Fibroblast of skin of abdomen (primary cell): ENCODE data around the gene SLC43A1.
"Not testable (repeated sequence)": the region's sequence is repeated elsewhere in the genome, so short reads cannot be mapped to it uniquely, and the experiment has no call there.

Source experiments
- DNase-seq: peaks from one replicate; pipeline ENCODE4 v3.0.0-alpha.2; 2013

Gene SLC43A1

DNA sequence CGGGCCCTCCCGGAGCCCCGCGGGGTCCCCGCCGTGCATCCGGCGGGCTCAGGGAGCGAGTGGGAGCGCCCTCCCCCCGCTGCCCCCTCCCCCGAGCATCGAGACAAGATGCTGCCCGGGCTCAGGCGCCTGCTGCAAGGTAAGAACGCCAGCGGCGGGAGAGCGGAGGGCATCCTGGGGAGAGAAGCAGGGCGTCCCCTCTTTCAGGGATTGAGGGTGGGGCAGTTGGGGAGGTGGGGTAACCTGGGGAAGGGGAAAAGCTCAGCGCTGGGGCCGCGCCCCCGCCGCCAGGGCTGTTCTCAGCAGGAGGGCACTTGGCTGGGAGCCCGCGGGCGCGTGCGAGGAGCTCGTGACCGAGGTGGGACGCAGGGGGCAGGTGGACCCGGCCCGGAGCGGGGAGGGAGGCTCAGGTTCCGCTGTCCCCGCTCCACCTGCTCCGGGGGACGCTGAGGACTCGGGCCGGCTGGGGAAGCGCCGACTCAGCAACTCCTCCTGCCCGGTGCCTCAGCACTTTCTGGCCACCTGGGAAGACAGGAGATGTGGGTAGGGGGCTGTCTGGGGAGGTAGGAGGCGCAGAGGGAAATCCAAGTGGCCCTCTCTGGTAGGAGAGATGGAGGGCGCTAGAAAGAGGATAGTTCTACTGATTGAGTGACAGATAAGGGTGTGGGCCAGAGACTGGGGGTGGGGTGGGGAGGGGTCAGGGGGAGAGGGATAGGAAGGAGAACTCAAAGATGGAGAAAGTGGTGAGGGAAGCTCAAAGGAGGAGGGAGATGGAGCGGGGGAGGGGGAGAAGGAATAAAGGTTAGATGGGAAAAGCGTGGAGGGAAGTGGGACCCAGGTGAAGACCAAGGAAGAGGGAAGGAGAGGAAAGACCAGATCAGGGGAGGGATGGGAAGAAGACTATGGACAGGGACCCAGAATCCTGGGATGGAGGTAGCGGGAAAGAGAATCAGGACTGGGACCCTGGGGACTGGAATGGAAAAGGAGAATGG, 54.4 kb downstream of the SLC43A1 start:
- no peak for DNase-seq

DNA sequence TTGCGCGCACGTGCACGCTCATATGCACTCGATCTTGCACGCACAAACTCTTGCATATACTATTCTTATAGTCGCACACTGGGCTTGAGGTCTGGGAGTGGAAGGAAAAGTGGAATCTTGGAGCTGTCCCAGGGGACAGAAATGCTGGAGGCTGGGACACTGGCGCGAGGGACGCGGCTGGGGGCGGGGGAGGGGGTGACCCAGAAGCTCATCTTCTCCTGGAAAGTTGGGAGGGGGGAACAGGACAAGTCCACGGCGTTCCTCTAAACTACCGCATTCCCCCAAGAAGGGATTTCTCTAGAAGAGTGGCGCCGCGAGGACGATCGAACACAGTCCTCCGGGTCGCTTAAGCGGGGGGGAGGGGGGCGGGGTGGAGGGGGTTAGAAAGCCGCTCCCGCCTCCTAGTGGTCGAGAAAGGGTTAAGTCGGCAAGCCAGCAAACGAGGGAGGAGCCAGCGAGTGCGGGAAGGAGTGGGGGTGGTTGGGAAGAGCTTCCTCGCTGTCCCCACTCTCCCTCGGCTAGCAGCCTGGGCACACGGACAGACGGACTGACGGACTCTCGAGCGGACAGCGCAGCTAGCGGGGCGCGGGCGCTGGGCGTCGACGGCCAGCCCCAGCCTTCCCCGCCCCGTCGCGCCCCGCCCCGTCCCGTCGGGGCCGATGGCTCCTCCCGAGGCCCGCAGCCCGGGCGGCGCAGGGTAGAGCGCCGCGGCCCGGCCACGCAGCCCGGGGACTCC, 55.3 kb downstream of the SLC43A1 start, which contains the start of gene RTN4RL2:
Gene RTN4RL2, plus strand, starts transcription at position 507 of the 736 bp plus-strand sequence. CDS start 338 bp downstream, outside the sequence.
- peak; percentile 61 for DNase-seq

DNA sequence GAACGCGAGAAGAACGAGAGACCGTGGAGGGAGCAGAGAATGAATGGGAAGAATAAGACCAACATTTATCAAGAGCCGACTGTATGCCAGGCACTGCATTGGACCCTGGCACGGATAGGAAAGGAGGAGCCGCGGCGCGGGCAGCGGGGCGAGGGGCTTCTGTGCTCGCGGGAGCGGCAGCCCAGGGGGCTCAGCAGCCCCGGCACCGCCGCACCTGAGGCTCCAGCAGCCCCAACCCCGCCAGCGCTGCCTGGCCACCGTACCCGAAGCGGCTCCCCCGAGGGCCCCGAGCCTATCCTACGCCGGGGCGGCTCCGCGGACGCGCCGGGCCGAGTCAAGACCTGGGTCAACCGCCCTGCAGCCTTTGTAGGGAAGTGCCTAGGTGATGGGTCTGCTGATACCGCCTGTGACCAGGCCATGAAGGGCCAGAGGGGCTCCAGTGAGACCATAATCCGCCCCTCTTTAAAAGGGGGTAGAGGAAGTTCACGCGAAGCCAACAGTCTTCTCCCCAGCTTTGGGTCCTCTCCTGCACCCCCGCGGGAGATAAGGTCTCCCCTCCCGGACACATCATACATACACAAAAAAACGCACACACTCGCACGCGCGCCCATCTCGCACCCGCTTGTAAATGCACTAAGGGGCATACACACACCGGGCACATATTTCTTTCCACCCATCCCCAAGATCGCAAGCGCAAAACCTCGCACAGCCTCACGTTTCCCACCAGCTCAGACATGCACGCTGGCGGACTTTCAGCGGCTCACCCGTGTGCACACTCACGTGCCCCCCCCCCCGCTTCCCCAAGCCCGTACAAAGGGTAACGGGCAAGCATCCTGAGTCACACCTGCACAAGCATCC, 56.1 kb downstream of the SLC43A1 start:
- no peak for DNase-seq

DNA sequence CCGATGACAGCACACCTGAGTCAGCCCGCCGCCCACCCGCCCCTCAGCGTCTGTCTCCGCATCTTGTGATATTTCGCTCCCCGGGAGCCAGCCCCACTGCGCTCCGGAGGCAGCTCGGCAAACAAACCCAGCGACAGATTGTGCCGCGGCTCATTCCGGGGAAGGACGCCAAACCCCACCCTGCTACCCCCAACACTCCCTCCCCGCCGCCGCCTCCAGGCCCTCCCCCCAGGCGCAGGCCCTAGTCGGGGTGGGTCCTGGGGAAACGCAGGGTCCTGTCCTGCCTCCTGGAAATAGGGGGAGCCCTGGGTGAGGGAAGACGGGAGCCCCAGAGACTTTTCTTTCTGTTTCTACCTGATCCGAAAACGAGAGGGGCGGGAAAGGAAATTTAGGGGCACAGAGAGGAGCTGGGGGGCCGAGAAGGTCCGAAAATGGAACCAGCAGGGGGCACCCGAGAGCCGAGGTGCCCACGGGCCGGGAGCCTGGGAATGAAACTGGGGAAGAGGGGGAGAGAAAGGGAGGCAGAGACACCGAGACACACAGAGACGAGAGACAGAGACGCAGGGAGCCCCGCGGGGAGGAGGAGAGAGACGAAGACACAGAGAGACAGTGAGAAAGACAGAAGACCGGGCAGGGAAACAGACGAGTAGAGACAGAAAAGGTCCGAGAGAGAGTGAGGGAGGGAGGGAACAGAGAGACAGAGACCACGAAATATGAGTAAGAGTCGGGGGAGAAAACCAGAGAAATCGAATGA, 56.9 kb downstream of the SLC43A1 start:
- peak; percentile 24 for DNase-seq

DNA sequence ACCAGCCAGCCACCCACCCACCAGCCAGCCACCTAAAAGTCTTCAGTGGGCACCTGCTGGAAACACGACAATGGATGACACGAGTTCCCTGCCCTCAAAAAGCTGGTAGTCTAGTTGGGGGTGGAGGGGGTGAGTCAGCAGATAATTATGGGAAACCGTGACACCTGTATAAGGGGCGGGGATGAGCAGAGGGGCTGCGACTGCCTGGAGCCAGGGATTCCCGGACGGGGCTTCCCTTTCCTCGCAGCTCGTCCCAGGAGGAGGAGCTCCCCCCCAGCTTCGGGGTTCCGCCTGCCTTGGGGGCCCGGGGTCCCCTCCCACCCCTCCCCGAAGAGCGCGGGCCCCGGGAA, 57.5 kb downstream of the SLC43A1 start:
- DNase-seq, result no peak

DNA sequence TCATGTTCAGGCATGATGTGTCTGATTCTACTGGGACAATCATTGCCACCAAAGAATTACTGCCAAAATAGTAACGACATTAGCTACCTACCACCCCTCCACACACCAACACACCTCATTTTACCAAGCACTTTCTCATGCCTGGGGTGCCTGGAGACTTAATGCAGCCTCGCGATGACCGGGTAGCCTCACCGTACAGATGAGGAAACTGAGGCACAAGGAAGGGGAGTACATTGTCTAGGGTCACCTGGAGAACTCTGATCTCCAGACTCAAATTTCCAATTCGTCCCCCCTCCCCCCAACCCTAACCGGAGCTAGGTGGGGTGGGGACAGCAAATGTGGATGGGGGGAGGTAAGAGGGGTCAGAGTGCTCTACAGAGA, 57.9 kb downstream of the SLC43A1 start:
- DNase-seq, result no peak

DNA sequence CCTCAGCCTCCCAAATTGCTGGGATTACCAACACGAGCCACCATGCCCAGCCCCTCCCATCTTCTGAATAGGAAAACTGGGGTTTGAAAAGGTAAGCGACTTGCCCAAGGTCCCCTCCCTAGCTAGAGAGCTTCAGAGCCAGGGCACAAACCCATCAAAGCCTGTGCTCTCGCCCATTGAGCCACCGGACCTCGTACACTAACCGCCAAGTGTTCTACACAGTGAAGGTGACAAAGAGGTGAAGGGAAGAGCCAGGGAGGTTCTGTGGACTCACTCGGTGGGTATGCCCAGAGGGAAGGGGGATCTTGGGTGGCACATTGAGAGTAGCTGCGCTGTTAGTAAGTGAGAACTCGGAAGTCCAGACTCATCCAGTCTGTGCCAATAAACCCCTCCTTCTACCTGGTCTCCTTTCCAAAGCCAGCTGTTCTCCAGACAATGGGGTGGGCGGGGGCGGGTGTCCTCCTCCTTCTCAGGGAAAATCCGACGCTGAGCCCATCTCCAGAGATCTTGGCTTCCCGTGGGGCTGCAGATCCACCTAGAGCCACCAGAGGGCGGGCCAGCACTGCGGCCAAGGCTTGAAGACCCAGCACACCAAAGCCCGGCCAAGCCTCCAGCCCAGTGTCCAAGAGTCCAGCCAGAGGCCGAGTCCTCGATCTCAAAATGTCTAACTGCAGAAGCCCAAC, 58.4 kb downstream of the SLC43A1 start:
- DNase-seq, result peak; percentile 65

DNA sequence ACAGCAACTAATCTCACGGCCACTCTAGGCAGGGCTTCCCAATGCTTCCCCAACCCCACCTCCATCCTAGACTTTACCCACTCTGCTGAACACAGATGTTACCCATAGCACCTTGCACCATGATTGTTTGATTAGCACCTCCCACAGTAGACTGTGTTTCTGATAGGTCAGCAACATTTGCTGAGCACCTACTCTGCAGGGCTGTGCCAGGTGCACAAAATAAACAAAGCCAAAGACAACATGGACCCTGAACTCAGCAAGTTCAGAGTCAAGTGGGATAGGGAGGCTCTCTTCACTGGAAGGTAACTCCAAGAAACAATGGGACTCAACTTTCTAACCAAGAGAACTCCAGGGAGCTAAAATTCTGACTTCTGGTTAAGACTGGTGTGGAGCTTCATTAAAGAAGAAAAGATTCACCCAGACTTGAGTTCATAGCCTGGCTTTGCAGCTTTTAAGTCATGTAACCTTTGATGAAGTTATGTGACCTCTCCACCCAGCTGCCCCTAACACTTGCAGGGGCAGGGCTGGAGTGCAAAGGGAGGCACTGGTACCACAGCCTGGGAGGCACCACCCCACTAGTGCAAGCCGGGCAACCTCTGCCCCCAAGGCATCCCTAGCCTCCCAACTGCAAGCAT, 61.8 kb downstream of the SLC43A1 start:
- no peak for DNase-seq

DNA sequence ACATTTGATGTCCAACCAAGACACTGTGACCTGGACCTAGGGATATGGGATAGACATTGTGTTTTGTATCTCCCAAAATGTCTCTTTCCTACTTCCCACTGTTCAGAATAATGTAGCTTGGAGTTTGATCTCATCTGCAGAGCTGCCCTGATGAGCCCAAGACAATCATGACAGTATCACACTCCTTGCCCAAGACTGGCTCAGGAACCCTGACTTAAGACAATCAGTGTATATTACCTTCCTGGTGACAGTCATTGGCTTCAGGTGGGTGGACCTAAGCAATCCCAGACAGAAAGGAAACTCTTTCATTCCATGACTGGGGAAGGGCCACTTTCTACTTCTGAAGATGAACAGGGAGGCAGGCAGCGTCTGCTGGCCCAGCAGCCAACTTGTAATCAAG, 69.4 kb downstream of the SLC43A1 start:
- no peak for DNase-seq

DNA sequence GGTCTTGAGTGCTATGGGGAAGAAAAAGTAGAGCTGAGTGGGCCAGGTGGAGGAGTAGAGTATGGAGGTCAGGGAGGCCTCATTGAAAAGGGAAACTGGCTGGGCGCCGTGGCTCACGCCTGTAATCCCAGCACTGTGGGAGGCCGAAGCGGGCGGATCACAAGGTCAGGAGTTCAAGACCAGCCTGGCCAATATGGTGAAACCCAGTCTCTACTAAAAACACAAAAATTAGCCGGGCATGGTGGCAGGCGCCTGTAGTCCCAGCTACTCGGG, 70.4 kb downstream of the SLC43A1 start:
- not testable (repeated sequence) for DNase-seq

DNA sequence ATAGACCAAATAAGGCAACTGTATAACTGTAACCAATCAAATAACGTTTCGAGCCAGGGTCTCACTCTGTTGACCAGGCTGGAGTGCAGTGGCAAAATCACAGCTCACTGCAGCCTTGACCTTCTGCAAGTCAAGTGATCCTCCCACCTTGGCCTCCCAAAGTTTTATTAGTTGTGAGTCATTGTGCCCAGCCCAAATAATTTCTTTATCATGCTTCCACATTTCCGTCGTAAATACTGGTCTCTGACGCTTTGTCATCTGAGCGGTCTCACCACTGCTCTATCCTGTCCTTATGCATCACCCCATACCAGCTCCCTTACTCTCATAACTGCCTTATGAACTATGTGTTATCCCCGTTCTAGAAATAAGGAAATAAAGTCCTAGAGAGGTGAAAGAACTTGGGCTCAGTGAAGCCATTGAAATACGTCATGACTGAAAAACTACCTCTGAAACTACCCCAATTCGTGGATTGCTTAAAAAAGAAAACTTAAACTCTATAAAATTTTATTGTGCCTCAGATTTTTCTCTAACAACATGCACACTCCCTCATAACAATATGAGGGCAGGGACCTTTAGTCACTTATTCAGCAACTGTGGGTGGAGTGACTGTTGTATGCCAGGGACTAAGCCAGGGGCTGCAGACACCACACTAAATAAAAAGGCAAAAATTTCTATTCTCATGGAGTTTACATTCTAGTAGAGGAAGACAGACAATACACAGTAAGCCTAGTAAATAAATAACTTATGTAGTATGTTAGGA, 71.0 kb downstream of the SLC43A1 start:
- no peak for DNase-seq

DNA sequence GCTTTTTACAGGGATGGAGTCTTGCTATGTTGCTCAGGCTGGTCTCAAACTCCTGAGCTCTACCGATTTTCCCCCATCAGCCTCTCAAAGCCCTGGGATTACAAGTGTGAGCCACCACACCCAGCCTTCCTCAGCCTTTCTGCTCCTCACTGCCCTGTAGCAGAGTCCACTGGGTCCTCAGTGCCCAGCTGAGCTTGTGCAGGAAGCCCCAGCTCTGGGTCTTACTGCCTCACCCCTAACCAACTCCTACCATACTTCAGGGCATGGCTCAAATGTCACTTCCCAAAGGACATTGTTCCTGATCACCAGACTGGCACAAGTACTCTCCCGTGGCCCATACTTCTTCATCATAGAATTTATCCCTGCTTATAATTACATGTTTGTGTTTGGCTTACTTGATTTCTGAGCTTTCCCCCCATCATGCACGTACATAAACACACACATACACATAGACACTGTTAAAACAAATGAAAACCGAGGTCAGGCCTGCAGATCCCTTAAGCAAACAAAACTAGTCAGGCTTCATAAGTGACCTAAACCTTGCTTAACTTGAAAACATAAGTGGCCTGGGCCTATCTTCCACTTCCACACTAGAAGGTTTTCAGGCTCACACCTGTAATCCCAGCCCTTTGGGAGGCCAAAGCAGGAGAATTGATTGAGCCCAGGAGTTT, 74.6 kb downstream of the SLC43A1 start:
- DNase-seq, result no peak

DNA sequence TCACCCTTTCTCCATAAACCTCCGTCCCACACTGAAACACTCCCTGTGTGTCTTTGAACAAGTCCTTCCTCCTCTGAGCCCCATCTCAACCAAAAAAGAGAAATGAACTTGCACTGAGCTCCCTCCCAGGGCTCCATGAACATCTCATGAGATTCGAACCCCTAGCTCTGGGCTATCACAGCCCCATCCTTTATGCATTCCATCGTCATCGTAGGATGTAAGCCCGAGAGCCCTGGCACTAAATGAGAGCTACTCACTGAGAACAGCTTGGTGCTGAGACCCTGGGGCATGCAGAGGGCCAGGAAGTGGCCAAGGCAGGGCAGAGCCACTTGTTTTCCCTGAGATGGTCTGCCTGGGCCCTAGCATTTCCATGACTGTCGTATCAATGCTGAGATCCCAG, 75.7 kb downstream of the SLC43A1 start:
- no peak for DNase-seq

DNA sequence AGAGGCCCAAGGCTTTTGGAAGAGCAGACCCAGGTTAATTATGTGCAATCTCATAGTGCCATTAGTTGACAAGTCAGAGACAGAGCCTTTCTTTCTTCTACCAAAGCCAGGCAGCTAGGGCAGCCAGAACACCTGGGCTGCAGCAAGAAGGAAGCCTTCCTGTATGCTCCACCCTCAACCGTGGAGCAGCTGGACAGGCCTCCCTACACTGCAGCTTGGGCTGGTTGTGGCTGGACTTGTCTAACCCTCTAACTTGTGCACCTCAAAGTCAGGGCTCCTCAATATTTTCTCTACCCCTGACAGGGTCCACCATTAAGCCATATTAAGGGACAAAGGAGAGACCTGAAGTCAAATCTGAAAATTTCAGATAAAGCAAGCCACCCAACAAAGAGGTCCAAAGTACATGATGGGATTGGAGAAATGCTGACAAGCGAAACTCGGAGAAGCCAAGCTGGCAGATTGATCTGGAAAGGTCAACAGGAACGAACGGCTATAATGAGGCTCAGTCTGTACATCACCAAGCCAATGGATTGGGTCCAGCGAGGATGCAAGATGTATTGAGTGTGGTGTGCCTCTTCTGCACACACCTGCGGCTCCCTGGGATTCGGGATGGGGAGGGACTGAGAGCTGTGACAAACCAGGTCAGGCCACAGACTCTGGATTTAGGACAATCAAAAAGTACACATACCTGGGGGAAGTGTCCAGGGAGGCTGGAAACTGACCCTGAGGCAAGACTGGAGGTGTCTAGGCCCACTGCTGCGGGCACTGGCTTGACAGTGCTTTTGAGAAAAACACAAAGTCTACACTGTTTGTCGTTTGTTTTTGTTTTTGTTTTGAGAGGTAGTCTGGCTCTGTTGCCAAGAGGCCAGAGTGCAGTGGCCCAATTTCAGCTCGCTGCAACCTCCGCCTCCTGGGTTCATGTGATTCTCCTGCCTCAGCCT, 76.9 kb downstream of the SLC43A1 start:
- DNase-seq, result no peak

DNA sequence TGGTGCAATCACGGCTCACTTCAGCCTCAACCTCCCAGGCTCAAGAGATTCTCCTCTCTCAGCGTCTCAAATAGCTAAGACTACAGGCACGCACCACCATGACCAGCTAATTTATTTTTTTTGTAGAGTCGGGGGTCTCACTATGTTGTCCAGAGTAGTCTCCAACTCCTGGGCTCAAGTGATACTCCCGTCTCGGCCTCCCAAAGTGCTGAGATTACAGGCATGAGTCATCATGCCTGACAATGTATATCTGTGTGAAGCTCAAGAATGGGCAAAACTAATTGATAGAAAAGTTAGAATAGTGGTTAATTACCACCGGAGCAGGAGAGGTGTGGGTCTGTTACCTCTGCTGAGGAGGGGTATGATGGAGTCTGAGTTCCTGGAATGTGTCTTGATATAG, 79.5 kb downstream of the SLC43A1 start:
- DNase-seq, result no peak

DNA sequence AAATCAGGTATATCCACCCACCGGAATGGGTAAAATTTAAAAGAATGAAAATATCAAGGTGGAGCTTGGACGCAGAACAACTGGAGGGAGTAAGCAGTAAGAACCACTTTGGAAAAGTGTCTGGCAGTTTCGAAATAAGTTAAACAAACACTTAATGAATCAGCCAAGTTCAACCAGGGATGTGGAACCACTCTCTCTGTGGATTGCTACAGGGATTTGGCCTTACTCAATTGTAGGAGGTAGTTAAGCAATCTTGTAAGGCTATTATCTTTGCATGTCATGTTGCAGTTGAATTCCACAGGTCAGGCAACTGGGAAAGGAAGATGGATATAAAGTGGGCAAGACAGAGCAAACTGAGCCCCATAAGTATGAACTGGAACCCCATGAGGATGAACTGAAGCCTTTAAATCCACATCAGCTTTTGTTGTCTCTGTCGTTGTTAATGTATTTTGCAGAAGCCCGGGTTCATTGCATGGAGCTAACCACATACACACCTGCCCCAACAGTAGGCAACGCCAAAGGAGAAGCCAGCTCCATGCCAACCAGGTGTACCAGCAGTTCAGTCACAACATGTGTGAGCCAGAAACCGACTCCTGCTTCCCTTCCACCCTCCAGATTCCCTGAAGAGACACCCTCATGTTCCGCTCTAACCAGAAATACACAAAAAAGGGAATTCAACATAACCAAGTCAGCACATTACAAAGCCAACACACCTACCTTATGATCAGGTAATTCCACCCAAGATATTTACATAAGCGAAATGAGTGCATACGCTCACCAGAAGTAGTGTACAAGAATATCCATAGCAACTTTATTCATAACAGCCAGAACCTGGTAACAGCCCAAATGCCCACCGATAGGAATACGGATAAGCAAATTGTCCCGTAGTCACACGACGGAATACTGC, 80.6 kb downstream of the SLC43A1 start:
- peak; percentile 89 for DNase-seq
